ENCODE results near the gene OTOG. TPM values are rescaled to one million over a fixed set of nuclear protein-coding genes. Genes with fewer than 3 reads are reported as not detected.

Gene OTOG
- total RNA-seq, 1 donor = not detected

GRCh38 chr11:17686231-17686980, 139.3 kb downstream of the OTOG start:
- no peak for DNase-seq (ENCODE audit: low read depth in 2 of 3, low spot score in 2 of 3)

- DNase-seq (ENCODE audit: low read depth in 2 of 3, low spot score in 2 of 3) = no peak
These were observed 141.0 kb downstream of the OTOG start for GRCh38 chr11:17687946-17688670.

- no peak for DNase-seq (ENCODE audit: low read depth in 2 of 3, low spot score in 2 of 3)
These were observed 144.5 kb downstream of the OTOG start for GRCh38 chr11:17691550-17691949.

GRCh38 chr11:17691976-17692375, 144.9 kb downstream of the OTOG start:
- no peak for DNase-seq (ENCODE audit: low read depth in 2 of 3, low spot score in 2 of 3)

- no peak for DNase-seq (ENCODE audit: low read depth in 2 of 3, low spot score in 2 of 3)
These were observed 145.9 kb downstream of the OTOG start for GRCh38 chr11:17692931-17693330.

GRCh38 chr11:17693531-17693930, 146.5 kb downstream of the OTOG start:
- DNase-seq (ENCODE audit: low read depth in 2 of 3, low spot score in 2 of 3) = no peak

GRCh38 chr11:17694494-17695110, 147.5 kb downstream of the OTOG start:
- no peak for DNase-seq (ENCODE audit: low read depth in 2 of 3, low spot score in 2 of 3)

GRCh38 chr11:17695454-17696441, 148.7 kb downstream of the OTOG start:
- DNase-seq (ENCODE audit: low read depth in 2 of 3, low spot score in 2 of 3) = no peak

- no peak for DNase-seq (ENCODE audit: low read depth in 2 of 3, low spot score in 2 of 3)
These were observed 149.7 kb downstream of the OTOG start for GRCh38 chr11:17696741-17697140.

Other genes with a start within 250 kb of the OTOG start
- 1.3 TPM for gene NCR3LG1, start 195.5 kb upstream of the OTOG start, total RNA-seq
- 1.1 TPM for gene KCNJ11, start 158.6 kb upstream of the OTOG start, total RNA-seq
- 0.27 TPM for gene ABCC8, start 70.4 kb upstream of the OTOG start, total RNA-seq
- gene USH1C, start 2.8 kb upstream of the OTOG start, total RNA-seq = not detected
- not detected for gene MYOD1, start 172.3 kb downstream of the OTOG start, total RNA-seq
- gene KCNC1, start 187.5 kb downstream of the OTOG start, total RNA-seq = under 0.01 TPM